ENCODE results near the gene IQCF6.
"Not testable (repeated sequence)": the region's sequence is repeated elsewhere in the genome, so short reads cannot be mapped to it uniquely, and the experiment has no call there.

The IQCF6 gene

DNA sequence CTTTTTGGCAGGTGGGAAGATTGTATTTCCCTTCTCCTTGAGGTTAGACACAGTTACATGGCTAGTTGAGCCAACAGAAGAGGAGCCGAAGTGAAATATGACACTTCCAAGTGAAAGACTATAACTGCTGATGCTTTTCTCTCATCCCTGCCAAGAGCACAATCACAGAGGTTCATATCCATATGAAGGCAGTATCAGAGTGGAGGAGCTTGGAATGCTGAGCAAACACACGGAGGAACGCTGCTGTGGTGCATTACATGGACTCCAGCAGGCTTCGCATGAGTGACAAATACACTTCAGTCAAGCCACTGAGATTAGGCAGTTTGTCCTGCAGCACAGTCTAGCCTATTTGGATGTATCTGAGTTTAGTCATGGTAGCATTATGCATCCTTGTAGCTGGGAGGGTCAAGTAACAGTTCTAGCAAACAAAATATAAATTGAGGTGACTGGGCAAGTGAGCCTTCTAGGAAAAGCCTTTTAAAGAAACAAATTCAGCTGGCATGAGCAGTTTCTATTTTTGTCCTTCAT, 5.4 kb downstream of the IQCF6 start:
- no peak for DNase-seq (ENCODE audit: low read depth in 1 of 2, low spot score in 1 of 2)

DNA sequence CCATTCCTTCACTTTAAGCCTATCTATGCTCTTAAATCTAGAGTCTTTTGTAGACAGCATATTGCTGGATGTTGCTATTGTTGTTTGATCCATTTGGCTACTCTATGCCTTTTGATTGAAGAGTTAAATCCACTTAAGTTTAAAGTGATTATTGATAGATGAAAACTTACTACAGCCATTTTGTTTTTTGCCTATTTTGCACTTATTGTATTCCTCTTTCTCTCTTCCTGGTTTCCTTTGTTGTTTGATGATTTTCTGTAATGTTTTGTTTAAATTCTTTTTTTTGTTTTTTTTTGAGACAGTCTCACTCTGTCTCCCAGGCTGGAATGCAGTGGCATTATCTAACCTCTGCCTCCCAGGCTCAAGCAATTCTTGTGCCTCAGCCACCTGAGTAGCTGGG, 19.8 kb downstream of the IQCF6 start:
- DNase-seq (ENCODE audit: low read depth in 1 of 2, low spot score in 1 of 2), result no peak

GRCh38 chr3:51753763-51754750, 25.0 kb downstream of the IQCF6 start:
- DNase-seq (ENCODE audit: low read depth in 1 of 2, low spot score in 1 of 2), result not testable (repeated sequence)

- DNase-seq (ENCODE audit: low read depth in 1 of 2, low spot score in 1 of 2), result no peak
Measured at GRCh38 chr3:51751287-51751686, 27.8 kb downstream of the IQCF6 start.

DNA sequence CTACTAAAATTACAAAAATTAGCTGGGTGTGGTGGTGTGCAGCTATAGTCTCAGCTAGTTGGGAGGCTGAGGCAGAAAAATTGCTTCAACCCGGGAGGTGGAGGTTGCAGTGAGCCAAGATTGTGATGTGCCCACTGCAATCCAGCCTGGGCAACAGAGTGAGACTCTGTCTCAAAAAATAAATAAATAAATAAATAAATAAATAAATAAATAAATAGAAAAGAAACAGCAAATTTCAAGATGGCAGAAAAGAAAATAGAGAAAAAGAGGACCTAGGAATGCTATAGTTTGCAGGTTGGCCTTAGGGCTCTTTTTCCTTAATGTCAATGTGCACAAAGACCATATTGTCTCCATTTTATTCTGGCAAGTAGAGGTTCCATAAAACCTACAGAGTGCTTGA, 28.2 kb downstream of the IQCF6 start:
- DNase-seq (ENCODE audit: low read depth in 1 of 2, low spot score in 1 of 2), result no peak

DNA sequence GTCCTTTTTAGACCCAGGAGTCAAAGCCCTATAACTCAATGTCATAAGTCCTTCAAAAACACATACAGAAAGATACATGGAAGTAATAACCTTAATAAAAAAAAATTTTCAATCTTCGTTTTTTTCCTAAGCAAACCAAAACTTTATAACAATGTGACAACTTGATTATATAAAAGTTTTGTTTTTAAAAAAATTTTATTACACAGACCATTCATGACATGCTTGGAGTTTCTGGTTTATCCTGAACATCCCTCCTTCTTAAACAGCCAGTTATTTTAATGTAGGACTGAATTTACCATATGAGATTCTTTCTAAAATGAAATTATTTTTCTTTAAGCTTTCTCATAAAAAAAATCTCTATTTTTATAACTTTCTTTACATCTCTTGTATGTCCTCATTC, 30.7 kb downstream of the IQCF6 start:
- no peak for DNase-seq (ENCODE audit: low read depth in 1 of 2, low spot score in 1 of 2)

GRCh38 chr3:51747840-51748239, 31.2 kb downstream of the IQCF6 start:
- DNase-seq (ENCODE audit: low read depth in 1 of 2, low spot score in 1 of 2), result no peak

GRCh38 chr3:51742978-51743377, 36.1 kb downstream of the IQCF6 start:
- DNase-seq (ENCODE audit: low read depth in 1 of 2, low spot score in 1 of 2), result not testable (repeated sequence)

- not testable (repeated sequence) for DNase-seq (ENCODE audit: low read depth in 1 of 2, low spot score in 1 of 2)
Measured at GRCh38 chr3:51742320-51742719, 36.7 kb downstream of the IQCF6 start.

DNA sequence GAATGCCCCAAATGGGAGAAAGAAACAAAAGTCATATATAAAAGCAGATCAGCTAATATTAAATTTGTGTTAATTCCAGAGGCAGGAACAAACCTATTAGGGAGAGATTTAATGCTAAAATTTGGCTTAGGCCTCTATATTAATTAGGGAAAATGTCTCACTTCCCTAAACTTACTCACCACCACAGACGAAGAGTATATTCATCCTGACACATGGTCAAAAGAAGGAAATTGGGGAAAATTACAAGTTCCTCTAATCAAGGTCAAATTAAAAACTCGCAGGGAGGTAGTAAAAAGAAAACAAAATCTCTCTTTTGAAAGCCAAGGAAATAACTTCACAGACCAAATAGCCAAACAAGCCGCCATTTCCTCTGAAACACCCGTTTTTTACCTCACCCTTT, 39.9 kb downstream of the IQCF6 start:
- DNase-seq (ENCODE audit: low read depth in 1 of 2, low spot score in 1 of 2), result no peak

- DNase-seq (ENCODE audit: low read depth in 1 of 2, low spot score in 1 of 2), result no peak
Measured at GRCh38 chr3:51735950-51736349, 43.1 kb downstream of the IQCF6 start.

GRCh38 chr3:51735039-51735438, 44.0 kb downstream of the IQCF6 start:
- no peak for DNase-seq (ENCODE audit: low read depth in 1 of 2, low spot score in 1 of 2)

- no peak for DNase-seq (ENCODE audit: low read depth in 1 of 2, low spot score in 1 of 2)
Measured at GRCh38 chr3:51734572-51734907, 44.5 kb downstream of the IQCF6 start.

DNA sequence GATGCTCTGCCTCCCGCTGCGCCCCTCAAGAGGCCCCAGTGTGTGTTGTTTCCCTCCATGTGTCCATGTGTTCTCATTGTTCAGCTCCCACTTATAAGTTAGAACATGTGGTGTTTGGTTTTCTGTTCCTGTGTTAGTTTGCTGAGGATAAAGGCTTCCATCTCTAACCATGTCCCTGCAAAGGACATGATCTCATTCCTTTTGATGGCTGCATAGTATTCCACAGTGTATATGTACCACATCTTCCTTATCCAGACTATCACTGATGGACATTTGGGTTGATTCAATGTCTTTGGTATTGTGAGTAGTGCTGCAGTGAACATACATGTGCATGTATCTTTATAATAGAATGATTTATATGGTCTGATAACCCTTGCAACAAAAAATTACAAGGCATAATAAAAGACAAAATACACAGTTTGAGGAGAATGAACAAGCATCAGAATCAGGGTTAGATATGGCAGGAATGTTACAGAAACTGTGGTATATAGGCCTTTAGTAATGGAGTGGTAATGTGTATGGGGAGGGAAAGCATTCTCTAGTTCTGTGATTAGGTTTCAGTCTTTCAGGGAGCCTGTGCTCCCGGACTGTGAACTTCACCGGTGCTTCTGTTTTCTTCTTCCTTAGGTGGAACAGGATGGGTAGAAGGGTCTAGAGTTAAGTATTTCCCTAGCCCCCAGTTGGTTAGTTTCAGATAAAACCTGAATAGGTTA, 45.0 kb downstream of the IQCF6 start:
- DNase-seq (ENCODE audit: low read depth in 1 of 2, low spot score in 1 of 2), result no peak

GRCh38 chr3:51729042-51729633, 49.9 kb downstream of the IQCF6 start:
- DNase-seq (ENCODE audit: low read depth in 1 of 2, low spot score in 1 of 2), result no peak

Data from stimulated activated CD4-positive, alpha-beta T cell treated with anti-CD3 and anti-CD28 coated beads, Interleukin-15, amount 100 ng/mL, for 1 hour (primary cell).